HTERT RPE-1 (cell line): ENCODE measurements around the gene ZFP69B.

ENCODE experiments used
- in situ Hi-C: fragments of 300-500 bp; cut with MboI; formaldehyde crosslinking; loops from 4 replicates; pipeline ENCODE4 v1.14.3; 2020; ENCODE audit warnings: low sequenced_read_pairs

Gene ZFP69B

GRCh38 chr1:40449684-40450494 lies at the start of gene ZFP69B:
Gene ZFP69B (plus strand): TSS chr1:40450476. CDS start chr1:40450962, 486 bp downstream.
- in situ Hi-C loops, result no loop called here

DNA sequence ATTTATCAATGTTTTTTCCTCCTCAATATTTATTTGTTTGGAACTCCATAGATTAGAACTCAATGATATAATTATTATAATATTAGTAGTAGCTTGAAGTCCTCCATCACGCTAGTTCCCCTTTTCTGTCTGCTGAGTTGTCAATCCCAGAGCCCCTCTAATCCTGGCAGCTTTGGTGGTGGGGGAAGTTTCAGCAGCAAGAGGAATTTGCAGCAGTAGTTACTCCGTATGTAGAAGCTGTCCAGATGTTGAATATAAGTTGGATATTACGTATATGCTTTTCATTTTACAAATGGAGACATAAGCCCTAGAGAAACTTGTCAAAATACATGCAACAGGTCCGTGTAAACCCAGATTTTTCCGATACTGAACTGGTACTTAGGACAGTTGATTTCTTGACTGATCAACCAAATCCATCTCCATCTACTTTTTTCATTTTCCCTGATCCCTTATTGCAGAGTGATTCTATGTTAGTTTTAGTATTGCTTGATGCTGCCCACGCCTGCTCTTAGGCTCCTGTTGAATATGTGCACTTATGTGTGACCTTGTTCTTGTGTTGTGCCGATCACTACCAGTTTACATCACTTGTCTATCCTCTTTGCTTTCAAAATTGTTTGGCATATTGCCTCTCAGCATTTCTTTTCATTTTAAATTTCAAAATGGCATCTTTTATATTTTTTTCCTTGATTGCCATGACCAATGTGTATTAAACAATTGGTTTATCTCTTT lies 48.6 kb upstream of the ZFP69B start:
- in situ Hi-C loops, result no loop called here

GRCh38 chr1:40404670-40405462 lies 45.4 kb upstream of the ZFP69B start:
- in situ Hi-C loops, result no loop called here

- in situ Hi-C loops, result no loop called here
Observed at GRCh38 chr1:40405812-40406211, 44.5 kb upstream of the ZFP69B start.

- in situ Hi-C loops, result no loop called here
Observed at GRCh38 chr1:40407453-40407852, 42.8 kb upstream of the ZFP69B start.

- in situ Hi-C loops, result no loop called here
Observed at GRCh38 chr1:40409467-40409866, 40.8 kb upstream of the ZFP69B start.

GRCh38 chr1:40411294-40411693 lies 39.0 kb upstream of the ZFP69B start:
- in situ Hi-C loops, result no loop called here

GRCh38 chr1:40411843-40412242 lies 38.4 kb upstream of the ZFP69B start:
- in situ Hi-C loops, result no loop called here

GRCh38 chr1:40413527-40414252 lies 36.6 kb upstream of the ZFP69B start:
- in situ Hi-C loops, result no loop called here

GRCh38 chr1:40414331-40414730 lies 35.9 kb upstream of the ZFP69B start:
- in situ Hi-C loops, result no loop called here

DNA sequence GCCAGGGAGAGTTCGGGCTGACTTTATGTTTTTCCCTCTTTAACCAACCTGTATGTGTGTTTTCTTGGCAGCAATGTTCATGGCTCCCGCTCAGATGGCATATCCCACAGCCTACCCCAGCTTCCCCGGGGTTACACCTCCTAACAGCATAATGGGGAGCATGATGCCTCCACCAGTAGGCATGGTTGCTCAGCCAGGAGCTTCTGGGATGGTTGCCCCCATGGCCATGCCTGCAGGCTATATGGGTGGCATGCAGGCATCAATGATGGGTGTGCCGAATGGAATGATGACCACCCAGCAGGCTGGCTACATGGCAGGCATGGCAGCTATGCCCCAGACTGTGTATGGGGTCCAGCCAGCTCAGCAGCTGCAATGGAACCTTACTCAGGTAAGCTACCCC lies 33.6 kb upstream of the ZFP69B start:
- in situ Hi-C loops, result no loop called here

- in situ Hi-C loops, result no loop called here
Observed at GRCh38 chr1:40421431-40422384, 28.6 kb upstream of the ZFP69B start.

- in situ Hi-C loops, result no loop called here
Observed at GRCh38 chr1:40422630-40423263, 27.5 kb upstream of the ZFP69B start.

DNA sequence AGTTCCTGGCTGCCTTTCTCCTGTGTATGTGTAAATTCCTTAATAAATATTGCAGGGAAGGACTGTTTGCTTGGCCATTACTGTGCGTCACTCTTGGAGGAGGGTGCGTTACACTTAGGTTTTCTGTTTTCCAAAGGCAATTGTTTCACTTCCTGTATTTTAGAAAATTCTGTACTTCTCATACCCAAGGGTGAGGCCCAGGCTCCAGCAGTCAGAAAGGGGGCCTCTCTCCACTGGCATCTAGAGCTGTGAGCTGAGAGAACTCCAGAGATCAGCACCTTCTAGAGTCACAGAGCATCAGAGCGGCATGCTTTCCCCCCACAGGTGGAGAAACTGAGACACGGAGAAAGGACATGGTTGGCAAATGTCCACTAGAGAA lies 27.0 kb upstream of the ZFP69B start:
- in situ Hi-C loops, result no loop called here

DNA sequence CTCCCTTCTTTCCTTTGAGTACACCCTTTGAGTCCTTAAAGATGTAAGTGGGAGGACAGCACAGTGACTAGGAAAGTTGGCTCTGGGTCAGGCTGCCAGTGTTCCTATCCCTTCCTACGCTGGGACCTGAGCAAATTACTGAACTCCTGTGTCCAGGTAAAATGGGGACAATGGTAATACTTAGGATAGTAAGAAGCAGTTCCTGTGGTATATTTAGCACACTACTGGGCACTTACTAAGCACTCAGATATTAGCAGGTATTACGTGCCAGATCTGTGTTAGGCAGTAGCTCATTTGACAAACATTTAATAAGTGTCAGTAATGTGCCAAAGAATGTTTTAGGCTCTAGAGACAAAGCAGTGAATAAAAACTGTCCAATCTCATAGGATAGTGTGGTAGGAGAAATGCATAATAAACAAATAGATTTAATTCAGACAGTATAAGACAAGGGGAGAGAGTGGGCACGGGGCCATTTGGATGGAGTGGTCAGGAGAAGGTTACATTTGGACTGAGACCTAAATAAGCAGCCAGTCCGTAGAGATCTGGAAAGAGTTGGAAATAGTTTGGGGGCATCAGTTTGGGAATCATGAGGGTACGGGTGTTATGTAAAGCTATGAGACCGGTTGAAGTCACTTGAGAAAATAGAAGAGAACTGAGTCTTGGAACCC lies 26.2 kb upstream of the ZFP69B start:
- in situ Hi-C loops, result no loop called here

DNA sequence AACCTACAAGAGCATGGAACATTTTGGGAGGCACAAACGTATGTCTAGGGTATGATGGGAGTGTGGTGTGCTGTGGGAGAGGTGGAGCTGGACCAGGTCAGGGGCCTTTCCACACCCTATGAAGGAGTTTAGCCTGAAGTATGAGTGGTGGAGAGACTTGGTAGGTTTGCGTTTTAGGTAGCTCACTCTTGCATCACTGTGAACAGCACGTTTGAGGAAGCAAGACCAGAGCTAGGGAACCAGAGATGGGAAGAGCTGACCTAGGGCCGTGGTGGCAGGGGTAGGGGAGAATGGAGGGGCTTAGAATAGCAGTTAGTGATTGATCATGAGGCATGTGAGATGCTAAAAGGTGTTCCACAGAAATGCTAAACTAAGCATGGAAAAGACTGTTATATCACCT lies 25.1 kb upstream of the ZFP69B start:
- in situ Hi-C loops, result no loop called here

- in situ Hi-C loops, result no loop called here
Observed at GRCh38 chr1:40431385-40431784, 18.9 kb upstream of the ZFP69B start.

- in situ Hi-C loops, result no loop called here
Observed at GRCh38 chr1:40432644-40433390, 17.5 kb upstream of the ZFP69B start.
